IPS-NIHi7 (cell line): ENCODE results near the gene SCAF1.

Experiments used
- DNase-seq: peaks from one replicate; pipeline ENCODE4 v3.0.0; 2012; ENCODE audit warnings: mixed read lengths; ENCODE audit errors: extremely low spot score

The SCAF1 gene

GRCh38 chr19:49641688-49642491 is at the start of gene SCAF1:
TSS of gene SCAF1 (plus strand) at chr19:49642209. CDS start at chr19:49645027, 2,818 bp downstream.
- DNase-seq, result peak; percentile 95

- DNase-seq, result no peak
These were observed 49.4 kb upstream of the SCAF1 start for GRCh38 chr19:49592486-49593232.

- DNase-seq, result peak; percentile 100
These were observed 48.5 kb upstream of the SCAF1 start for GRCh38 chr19:49593233-49594113.

- DNase-seq, result no peak
These were observed 47.6 kb upstream of the SCAF1 start for GRCh38 chr19:49594157-49594992.

- no peak for DNase-seq
These were observed 46.8 kb upstream of the SCAF1 start for GRCh38 chr19:49594993-49595818.

- DNase-seq, result no peak
These were observed 46.1 kb upstream of the SCAF1 start for GRCh38 chr19:49595819-49596404.

- no peak for DNase-seq
These were observed 45.6 kb upstream of the SCAF1 start for GRCh38 chr19:49596407-49596806.

GRCh38 chr19:49596954-49597702 is 44.9 kb upstream of the SCAF1 start:
- DNase-seq, result no peak

GRCh38 chr19:49597703-49597974 is 44.4 kb upstream of the SCAF1 start:
- no peak for DNase-seq

- DNase-seq, result no peak
These were observed 42.4 kb upstream of the SCAF1 start for GRCh38 chr19:49599378-49600295.

- DNase-seq, result no peak
These were observed 40.4 kb upstream of the SCAF1 start for GRCh38 chr19:49601482-49602038.

- DNase-seq, result no peak
These were observed 39.2 kb upstream of the SCAF1 start for GRCh38 chr19:49602806-49603205.

GRCh38 chr19:49605605-49606004 is 36.4 kb upstream of the SCAF1 start:
- DNase-seq, result no peak

GRCh38 chr19:49609499-49610092 is 32.4 kb upstream of the SCAF1 start:
- no peak for DNase-seq

- DNase-seq, result no peak
These were observed 28.6 kb upstream of the SCAF1 start for GRCh38 chr19:49613374-49613773.

GRCh38 chr19:49614096-49614833 is 27.7 kb upstream of the SCAF1 start:
- DNase-seq, result no peak

GRCh38 chr19:49615861-49616260 is 26.1 kb upstream of the SCAF1 start:
- DNase-seq, result no peak
